ENCODE data around the gene STBD1.

GRCh38 chr4:76296286-76296820, 10.2 kb upstream of the STBD1 start:
- TF ChIP-seq EZH2phosphoT487 (IDR thresholded peaks at IDR 0.05; ENCODE audit: insufficient read depth, low read depth) = no peak
- TF ChIP-seq EZH2 (IDR thresholded peaks at IDR 0.05; ENCODE audit: insufficient read depth, poor library complexity, severe bottlenecking) = no peak
